ENCODE measurements around the gene MLX. TPM values are rescaled to one million over a fixed set of nuclear protein-coding genes. Genes with fewer than 3 reads are reported as not detected.
"Not testable (repeated sequence)": the region's sequence is repeated elsewhere in the genome, so short reads cannot be mapped to it uniquely, and the experiment has no call there.

MLX gene
- total and polyA plus RNA-seq, 2 of the 8 experiments (the other 6 are each of a cell fraction or from before 2014, with no cell fraction given) = 27.0 to 27.5 TPM

DNA sequence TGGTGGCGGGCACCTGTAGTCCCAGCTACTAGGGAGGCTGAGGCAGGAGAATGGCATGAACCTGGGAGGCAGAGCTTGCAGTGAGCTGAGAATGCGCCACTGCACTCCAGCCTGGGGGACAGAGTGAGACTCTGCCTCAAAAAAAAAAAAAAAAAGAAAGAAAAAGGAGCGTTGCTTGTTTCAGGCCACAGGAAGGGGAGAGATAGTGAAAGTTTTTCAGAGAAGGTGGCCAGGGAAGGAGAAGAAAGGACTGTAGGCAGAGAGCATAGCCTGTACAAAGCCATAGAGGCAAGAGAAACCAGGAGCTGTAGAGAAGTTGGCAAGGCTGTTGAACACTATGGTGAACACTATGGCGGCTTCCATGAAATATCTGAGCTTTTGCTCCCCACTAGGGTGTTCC lies 26.3 kb upstream of the MLX start:
- H2AK5ac ChIP-seq (ENCODE audit: low read depth, low read length); H3K4ac ChIP-seq (replicated peaks; ENCODE audit: insufficient read length, low read depth, low read length); H2AFZ ChIP-seq (ENCODE audit: low read length); H4K20me1 ChIP-seq (replicated peaks in 1 of 2; ENCODE audit: control insufficient read depth in 1 of 2, insufficient read depth in 2 of 2, low read length in 2 of 2); FAIRE-seq; H3K27ac ChIP-seq (ENCODE audit: low read depth, low read length); H3K4me3 ChIP-seq (ENCODE audit: extremely low read depth in 1 of 4, insufficient read depth in 2 of 4, low read depth in 3 of 4, low read length in 4 of 4); H2BK15ac ChIP-seq (ENCODE audit: low read length); H2BK5ac ChIP-seq (ENCODE audit: low read depth, low read length); H4K91ac ChIP-seq (replicated peaks; ENCODE audit: insufficient read length, low read length); H3K9ac ChIP-seq (replicated peaks in 1 of 4; ENCODE audit: extremely low read depth in 1 of 4, low read depth in 3 of 4, low read length in 3 of 4); H3K27me3 ChIP-seq (replicated peaks in 1 of 4; ENCODE audit: control insufficient read depth in 3 of 4, extremely low read depth in 1 of 4, insufficient read depth in 3 of 4, low read length in 3 of 4); DNase-seq (ENCODE audit: low read depth in 1 of 2, low spot score in 2 of 2); H3K9me3 ChIP-seq (ENCODE audit: insufficient read depth in 2 of 2, low read depth in 1 of 2, low read length in 1 of 2); H3K79me1 ChIP-seq (ENCODE audit: low read depth, low read length); H3K14ac ChIP-seq (ENCODE audit: insufficient read length); H2BK20ac ChIP-seq (ENCODE audit: low read length); H3K79me2 ChIP-seq (ENCODE audit: control insufficient read depth in 1 of 2, insufficient read depth in 2 of 2, low read length in 2 of 2); H3K23me2 ChIP-seq (ENCODE audit: low read depth, low read length); H3K56ac ChIP-seq (replicated peaks; ENCODE audit: insufficient read length, low read depth, low read length); H4K8ac ChIP-seq (ENCODE audit: extremely low read depth, insufficient read depth, low read length); H2BK120ac ChIP-seq (replicated peaks; ENCODE audit: low read depth, low read length); H3K4me2 ChIP-seq (ENCODE audit: insufficient read depth in 1 of 2, low read depth in 2 of 2, low read length in 2 of 2); H2BK12ac ChIP-seq (ENCODE audit: low read depth, low read length); H3K23ac ChIP-seq (ENCODE audit: insufficient read length); H4K5ac ChIP-seq (ENCODE audit: insufficient read length, low read depth, low read length); H3K18ac ChIP-seq (ENCODE audit: extremely low read depth, low read length): not testable (repeated sequence)
- peaks cover 0 to 12% (median 10%) of the 10 kb centered on the region in 4 experiments; a peak in 6 of 7 replicates for H3K4me1 ChIP-seq (replicated peaks in 1 of 4; ENCODE audit: control insufficient read depth in 3 of 4, insufficient read depth in 4 of 4, low read length in 3 of 4)
- CTCF ChIA-PET (ENCODE audit: partially characterized antibody) = interaction anchor here (0.7 to 1.5 kb wide), 3 partner anchors 13 to 231 kb away, joined by 3 to 6 read pairs (median 4); no protein-coding TSS in a partner anchor
- H3K36me3 ChIP-seq (ENCODE audit: control insufficient read depth in 2 of 4, insufficient read depth in 4 of 4, low read length in 3 of 4) = peaks cover 0 to 15% (median 8%) of the 10 kb centered on the region in 4 experiments; a peak in 5 of 8 replicates
- 88% methylated on average over 4 of the region's 4 CpGs; no CpG with 5 or more reads in 1 of the 2 experiments for WGBS, 2 experiments (ENCODE audit: extremely low coverage in 1 of 2, insufficient coverage in 1 of 2, insufficient read length in 1 of 2, insufficient replicate concordance in 2 of 2, low coverage in 1 of 2, low lambda C conversion rate in 2 of 2, missing lambda C conversion rate in 1 of 2)
- POLR2A ChIA-PET (ENCODE audit: partially characterized antibody) = interaction anchor here (1.4 kb wide), 1 partner anchor 20 kb away, joined by 3 read pairs; no protein-coding TSS in a partner anchor
